HEK293 (cell line): ENCODE measurements around the gene MRPS22.

Experiments used
- CTCF ChIA-PET: fragments of 350-600 bp; formaldehyde crosslinking; extraction: SDS; loops from one replicate; lab custom pipeline; 2021; ENCODE audit warnings: antibody characterized with exemption; lab: Yijun Ruan, JAX
- POLR2A ChIA-PET: fragments of 300-600 bp; formaldehyde crosslinking; extraction: SDS; loops from one replicate; lab custom pipeline; 2020; ENCODE audit warnings: antibody characterized with exemption, inconsistent platforms; lab: Yijun Ruan, JAX
- H3K27ac ChIP-seq: fragments of 200-500 bp; sonication (Bioruptor generic); 2 replicates; pipeline ENCODE4 v1.5.1; 2014; ENCODE audit warnings: low read depth, low read length, control low read depth, inconsistent platforms; ENCODE audit errors: extremely low read depth
- H3K36me3 ChIP-seq, 2 experiments: fragments of 200-500 bp in 1 of 2; sonication (Bioruptor generic) in 1 of 2; 1 replicate in 1 of 2; 2 replicates in 1 of 2; pipeline ENCODE4 v1.5.1; 2014 to 2017; ENCODE audit warnings: inconsistent platforms in 2 of 2, low read length in 2 of 2; ENCODE audit not compliant: control insufficient read depth in 2 of 2, insufficient read depth in 1 of 2
- H3K4me1 ChIP-seq: fragments of 200-500 bp; sonication (Bioruptor generic); 2 replicates; pipeline ENCODE4 v1.5.1; 2014; ENCODE audit warnings: mild to moderate bottlenecking, low read length, inconsistent platforms; ENCODE audit not compliant: control insufficient read depth, insufficient read depth
- H3K4me3 ChIP-seq: 2 replicates; pipeline ENCODE4 v1.5.1; 2011; ENCODE audit warnings: low read depth, mild to moderate bottlenecking, control low read depth, low read length, moderate library complexity
- H3K9me3 ChIP-seq: fragments of 200-500 bp; sonication (Bioruptor generic); 2 replicates; pipeline ENCODE4 v1.5.1; 2014; ENCODE audit warnings: low read depth, low read length, inconsistent platforms; ENCODE audit not compliant: control insufficient read depth, insufficient read depth
- GLI4 ChIP-seq: fragments of 450-650 bp; formaldehyde crosslinking; IDR thresholded peaks from 2 replicates; pipeline ENCODE4 v1.5.1; 2016; ENCODE audit warnings: missing biosample characterization, missing genetic modification characterization
- HOXC10 ChIP-seq: sonication (generic); formaldehyde crosslinking; IDR thresholded peaks from 2 replicates; pipeline ENCODE4 v1.8.1; 2023; ENCODE audit warnings: mild to moderate bottlenecking, missing genetic modification reagents
- HOXD13 ChIP-seq: sonication (generic); formaldehyde crosslinking; IDR thresholded peaks from 2 replicates; pipeline ENCODE4 v1.8.0; 2022; ENCODE audit warnings: missing genetic modification reagents, borderline replicate concordance
- KLF16 ChIP-seq: fragments of 450-650 bp; formaldehyde crosslinking; IDR thresholded peaks from 2 replicates; pipeline ENCODE4 v1.5.1; 2017; ENCODE audit warnings: missing biosample characterization, missing genetic modification characterization
- KLF8 ChIP-seq: fragments of 450-650 bp; formaldehyde crosslinking; IDR thresholded peaks from 2 replicates; pipeline ENCODE4 v1.5.1; 2016; ENCODE audit warnings: missing biosample characterization, missing genetic modification characterization
- KLF9 ChIP-seq: fragments of 450-650 bp; formaldehyde crosslinking; IDR thresholded peaks from 2 replicates; pipeline ENCODE4 v1.5.1; 2016; ENCODE audit warnings: missing biosample characterization, missing genetic modification characterization, low read depth
- PBX3 ChIP-seq: sonication (generic); formaldehyde crosslinking; IDR thresholded peaks from 2 replicates; pipeline ENCODE4 v1.8.1; 2022; ENCODE audit warnings: mild to moderate bottlenecking, moderate library complexity, missing genetic modification reagents
- PRDM4 ChIP-seq: fragments of 450-650 bp; formaldehyde crosslinking; IDR thresholded peaks from 2 replicates; pipeline ENCODE4 v1.5.1; 2017; ENCODE audit warnings: missing biosample characterization, missing genetic modification characterization
- PRDM6 ChIP-seq: fragments of 450-650 bp; formaldehyde crosslinking; IDR thresholded peaks from 2 replicates; pipeline ENCODE4 v1.5.1; 2017; ENCODE audit warnings: missing biosample characterization, missing genetic modification characterization
- ZBTB21 ChIP-seq: fragments of 450-650 bp; formaldehyde crosslinking; IDR thresholded peaks from 2 replicates; pipeline ENCODE4 v1.5.1; 2017; ENCODE audit warnings: missing biosample characterization, missing genetic modification characterization
- ZNF10 ChIP-seq: fragments of 450-650 bp; formaldehyde crosslinking; IDR thresholded peaks from 2 replicates; pipeline ENCODE4 v1.5.1; 2017; ENCODE audit warnings: missing biosample characterization, missing genetic modification characterization
- ZNF114 ChIP-seq: fragments of 450-650 bp; formaldehyde crosslinking; IDR thresholded peaks from 2 replicates; pipeline ENCODE4 v1.5.0; 2017; ENCODE audit warnings: missing biosample characterization, missing genetic modification characterization
- ZNF155 ChIP-seq: fragments of 450-650 bp; formaldehyde crosslinking; IDR thresholded peaks from 2 replicates; pipeline ENCODE4 v1.5.1; 2016; ENCODE audit warnings: missing biosample characterization, missing genetic modification characterization
- ZNF184 ChIP-seq: fragments of 450-650 bp; IDR thresholded peaks from 2 replicates; pipeline ENCODE4 v1.5.1; 2018; ENCODE audit warnings: missing biosample characterization, mild to moderate bottlenecking, missing genetic modification characterization
- ZNF19 ChIP-seq: fragments of 450-650 bp; formaldehyde crosslinking; IDR thresholded peaks from 2 replicates; pipeline ENCODE4; 2016; ENCODE audit warnings: missing biosample characterization, missing genetic modification characterization, low read depth
- ZNF202 ChIP-seq: fragments of 450-650 bp; formaldehyde crosslinking; IDR thresholded peaks from 2 replicates; pipeline ENCODE4 v1.5.1; 2016; ENCODE audit warnings: missing biosample characterization, missing genetic modification characterization, borderline replicate concordance
- ZNF354C ChIP-seq: fragments of 450-650 bp; formaldehyde crosslinking; IDR thresholded peaks from 2 replicates; pipeline ENCODE4 v1.5.1; 2016; ENCODE audit warnings: missing biosample characterization, missing genetic modification characterization, low read depth, borderline replicate concordance
- ZNF362 ChIP-seq: fragments of 450-650 bp; formaldehyde crosslinking; IDR thresholded peaks from 2 replicates; pipeline ENCODE4 v1.5.1; 2016; ENCODE audit warnings: missing biosample characterization, missing genetic modification characterization
- ZNF391 ChIP-seq: fragments of 450-650 bp; formaldehyde crosslinking; IDR thresholded peaks from 2 replicates; pipeline ENCODE4 v1.5.1; 2016; ENCODE audit warnings: low read depth, missing biosample characterization, missing genetic modification characterization, borderline replicate concordance
- ZNF426 ChIP-seq: fragments of 450-650 bp; formaldehyde crosslinking; IDR thresholded peaks from 2 replicates; pipeline ENCODE4 v1.5.1; 2017; ENCODE audit warnings: missing biosample characterization, missing genetic modification characterization, mild to moderate bottlenecking, inconsistent platforms, moderate library complexity
- ZNF473 ChIP-seq: fragments of 450-650 bp; formaldehyde crosslinking; IDR thresholded peaks from 2 replicates; pipeline ENCODE4 v1.5.1; 2017; ENCODE audit warnings: missing biosample characterization, missing genetic modification characterization
- ZNF529 ChIP-seq: fragments of 450-650 bp; formaldehyde crosslinking; IDR thresholded peaks from 2 replicates; pipeline ENCODE4 v1.5.1; 2017; ENCODE audit warnings: missing genetic modification characterization, missing biosample characterization; ENCODE audit not compliant: insufficient replicate concordance
- ZNF549 ChIP-seq: fragments of 450-650 bp; IDR thresholded peaks from 2 replicates; pipeline ENCODE4 v1.5.1; 2018; ENCODE audit warnings: missing biosample characterization, missing genetic modification characterization, mild to moderate bottlenecking, inconsistent platforms, moderate library complexity
- ZNF560 ChIP-seq: fragments of 450-650 bp; formaldehyde crosslinking; IDR thresholded peaks from 2 replicates; pipeline ENCODE4 v1.5.1; 2017; ENCODE audit warnings: missing biosample characterization, missing genetic modification characterization, borderline replicate concordance
- ZNF621 ChIP-seq: fragments of 450-650 bp; formaldehyde crosslinking; IDR thresholded peaks from 2 replicates; pipeline ENCODE4 v1.5.1; 2017; ENCODE audit warnings: missing biosample characterization, missing genetic modification characterization
- ZNF747 ChIP-seq: fragments of 450-650 bp; formaldehyde crosslinking; IDR thresholded peaks from 2 replicates; pipeline ENCODE4 v1.5.1; 2016; ENCODE audit warnings: missing biosample characterization, missing genetic modification characterization
- ZNF76 ChIP-seq: fragments of 450-650 bp; formaldehyde crosslinking; IDR thresholded peaks from 2 replicates; pipeline ENCODE4; 2016; ENCODE audit warnings: low read depth, missing biosample characterization, missing genetic modification characterization, borderline replicate concordance
- ZNF843 ChIP-seq: fragments of 450-650 bp; formaldehyde crosslinking; IDR thresholded peaks from 2 replicates; pipeline ENCODE4 v1.5.1; 2016; ENCODE audit warnings: missing biosample characterization, missing genetic modification characterization
- TF ChIP-seq, protein P1 (sequence below): fragments of 450-650 bp; formaldehyde crosslinking; IDR thresholded peaks from 2 replicates; pipeline ENCODE4 v1.5.1; 2017; ENCODE audit warnings: missing biosample characterization, missing genetic modification characterization

MRPS22 gene

DNA sequence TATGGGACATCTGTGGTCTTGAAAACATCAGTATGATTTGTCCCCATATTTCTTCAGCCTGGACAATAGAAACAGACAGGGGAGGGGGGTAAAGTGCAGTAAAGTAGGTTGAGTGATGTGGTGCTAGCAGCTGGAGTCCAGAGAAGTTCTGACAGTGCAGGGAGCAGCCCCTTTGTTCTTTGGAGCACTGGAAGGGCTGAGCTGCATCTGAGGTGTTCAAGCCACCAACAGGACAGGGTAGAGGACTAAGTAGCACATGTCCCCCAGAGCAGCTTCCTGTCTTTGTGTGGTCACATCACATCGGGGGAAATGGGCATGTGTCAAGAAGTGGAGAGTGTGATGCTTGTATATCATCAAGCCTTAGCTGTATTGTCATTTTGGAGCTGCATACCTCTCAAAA lies 12.1 kb downstream of the MRPS22 start:
- CTCF ChIA-PET: no interaction called here
- Histone ChIP-seq H3K27ac (no peak overlapping the region), H3K4me3 (no peak overlapping the region)
- TF ChIP-seq PRDM6 (no peak), ZBTB21 (tag by site-specific recombination) (no peak), ZNF473 (no peak), ZNF560 (tag by site-specific recombination) (no peak), KLF9 (tag by site-specific recombination) (no peak), HOXD13 (CRISPR knock-in tag) (no peak), ZNF747 (tag by site-specific recombination) (no peak), ZNF10 (tag by site-specific recombination) (no peak), ZNF19 (tag by site-specific recombination) (no peak), GLI4 (tag by site-specific recombination) (no peak), KLF8 (tag by site-specific recombination) (no peak), ZNF621 (tag by site-specific recombination) (no peak), PRDM4 (tag by site-specific recombination) (no peak), ZNF391 (tag by site-specific recombination) (no peak), ZNF76 (tag by site-specific recombination) (no peak), ZNF843 (tag by site-specific recombination) (no peak), ZNF529 (tag by site-specific recombination) (no peak)
- TF ChIP-seq, protein P1, sequence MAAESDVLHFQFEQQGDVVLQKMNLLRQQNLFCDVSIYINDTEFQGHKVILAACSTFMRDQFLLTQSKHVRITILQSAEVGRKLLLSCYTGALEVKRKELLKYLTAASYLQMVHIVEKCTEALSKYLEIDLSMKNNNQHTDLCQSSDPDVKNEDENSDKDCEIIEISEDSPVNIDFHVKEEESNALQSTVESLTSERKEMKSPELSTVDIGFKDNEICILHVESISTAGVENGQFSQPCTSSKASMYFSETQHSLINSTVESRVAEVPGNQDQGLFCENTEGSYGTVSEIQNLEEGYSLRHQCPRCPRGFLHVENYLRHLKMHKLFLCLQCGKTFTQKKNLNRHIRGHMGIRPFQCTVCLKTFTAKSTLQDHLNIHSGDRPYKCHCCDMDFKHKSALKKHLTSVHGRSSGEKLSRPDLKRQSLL: no peak
- TF ChIP-seq, all 188 proteins: peak for 0
- Histone ChIP-seq H3K9me3 (no peaks in the 10 kb centered on the region), H3K36me3 (peaks cover 34 to 97% of the 10 kb centered on the region in 2 experiments), H3K4me1 (no peaks in the 10 kb centered on the region)
- POLR2A ChIA-PET: no interaction called here

DNA sequence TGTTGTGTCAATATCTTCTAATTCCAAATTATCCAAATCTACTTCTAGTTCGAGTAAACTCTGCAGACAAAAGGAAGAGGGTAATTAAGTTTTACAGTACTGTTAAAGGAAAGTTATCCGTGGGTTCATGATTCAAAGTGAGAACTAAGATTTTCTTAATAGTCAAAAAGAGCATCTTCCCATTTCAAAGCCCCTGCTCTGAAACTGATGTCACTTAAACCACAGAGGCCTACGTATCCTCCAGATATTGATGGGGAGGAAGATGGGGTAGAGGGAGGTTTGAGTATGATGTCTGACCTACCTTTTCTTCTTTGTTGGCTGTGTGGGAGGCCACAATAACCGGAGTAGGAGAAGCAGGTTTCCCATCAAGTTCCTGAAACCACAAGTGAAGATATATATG lies 14.1 kb downstream of the MRPS22 start:
- CTCF ChIA-PET: no interaction called here
- POLR2A ChIA-PET: no interaction called here
- no peaks in the 10 kb centered on the region for H3K9me3 ChIP-seq
- no peak overlapping the region for H3K27ac ChIP-seq
- H3K36me3 ChIP-seq: peaks cover 40 to 95% of the 10 kb centered on the region in 2 experiments
- no peak overlapping the region for H3K4me3 ChIP-seq
- H3K4me1 ChIP-seq: no peaks in the 10 kb centered on the region
- TF ChIP-seq ZNF354C (tag by site-specific recombination): no peak
- TF ChIP-seq ZNF184 (tag by site-specific recombination): no peak
- no peak for TF ChIP-seq HOXC10 (CRISPR knock-in tag)
- TF ChIP-seq PBX3 (CRISPR knock-in tag): no peak
- no peak for TF ChIP-seq ZNF155 (tag by site-specific recombination)
- no peak for TF ChIP-seq ZNF549 (tag by site-specific recombination)
- no peak for TF ChIP-seq ZNF114 (tag by site-specific recombination)
- no peak for TF ChIP-seq ZNF202 (tag by site-specific recombination)
- no peak for TF ChIP-seq KLF16 (tag by site-specific recombination)
- TF ChIP-seq ZNF426 (tag by site-specific recombination): no peak
- no peak for TF ChIP-seq ZNF362 (tag by site-specific recombination)
